HFFc6 (cell line): Measurements from ENCODE around the gene SPTA1. TPM values are rescaled to one million over a fixed set of nuclear protein-coding genes. Genes with fewer than 3 reads are reported as not detected.

Source experiments
- DNase-seq: peaks from one replicate; pipeline ENCODE4 v3.0.0-alpha.2; 2018
- H3K27ac Mint-ChIP-seq: 2 replicates; pipeline ENCODE4 v1.8.0; 2020; ENCODE audit warnings: mild to moderate bottlenecking, mixed read lengths
- H3K27me3 Mint-ChIP-seq: 2 replicates; pipeline ENCODE4 v1.8.0; 2021; ENCODE audit warnings: mild to moderate bottlenecking, moderate library complexity, mixed read lengths; ENCODE audit not compliant: insufficient read depth
- H3K36me3 Mint-ChIP-seq: 2 replicates; pipeline ENCODE4 v1.8.0; 2021; ENCODE audit warnings: low read depth, mixed read lengths
- H3K4me1 Mint-ChIP-seq: 2 replicates; pipeline ENCODE4 v1.8.0; 2020; ENCODE audit warnings: low read depth, mixed read lengths
- H3K4me3 Mint-ChIP-seq: 2 replicates; pipeline ENCODE4 v1.8.0; 2020; ENCODE audit warnings: mild to moderate bottlenecking, moderate library complexity, mixed read lengths
- H3K9me3 Mint-ChIP-seq: 2 replicates; pipeline ENCODE4 v1.8.0; 2020; ENCODE audit warnings: mild to moderate bottlenecking, mixed read lengths
- total RNA-seq, 6 experiments: library from RNA; stranded (reverse); fragmentation: NEBNext Ultra II Directional; extraction: Animal tissue kit (Norgen Biotek cat#: 25700); gene quantifications; 2 replicates in 1 of 6; 3 replicates in 5 of 6; pipeline ENCODE4 v1.2.3, GENCODE V29; 2021
- TF ChIP-seq, protein P1 (sequence below): fragments of 200-600 bp; sonication (generic); IDR thresholded peaks from 2 replicates; pipeline ENCODE4 v1.5.0; 2021; ENCODE audit warnings: antibody characterized with exemption, mild to moderate bottlenecking

The SPTA1 gene
- total RNA-seq, 6 experiments from 2014 or later, result not detected

DNA sequence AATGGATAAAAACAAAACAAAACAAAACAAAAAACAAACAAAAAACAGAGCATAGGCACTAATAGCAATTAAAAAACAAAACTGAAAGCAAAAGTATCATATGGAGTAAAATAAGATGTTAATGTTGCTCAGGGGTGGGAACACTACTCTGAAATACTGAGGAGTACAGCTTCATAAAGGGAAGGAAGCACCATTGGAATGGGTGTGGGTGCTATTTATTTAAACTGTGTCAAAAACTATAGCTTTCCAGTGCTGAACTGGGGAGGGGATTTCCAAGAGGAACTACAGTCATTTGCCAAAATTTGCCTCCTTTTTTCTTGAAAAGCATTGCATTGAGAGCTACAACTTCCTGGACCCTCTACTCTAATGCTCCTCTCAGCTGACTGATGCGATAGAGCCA, 40.0 kb downstream of the SPTA1 start:
- no peak for DNase-seq
- H3K27ac Mint-ChIP-seq, result no peak overlapping the region
- no peaks in the 10 kb centered on the region; the same call in 1 of the 2 replicates for H3K27me3 Mint-ChIP-seq
- H3K36me3 Mint-ChIP-seq, result no peaks in the 10 kb centered on the region
- TF ChIP-seq, protein P1, sequence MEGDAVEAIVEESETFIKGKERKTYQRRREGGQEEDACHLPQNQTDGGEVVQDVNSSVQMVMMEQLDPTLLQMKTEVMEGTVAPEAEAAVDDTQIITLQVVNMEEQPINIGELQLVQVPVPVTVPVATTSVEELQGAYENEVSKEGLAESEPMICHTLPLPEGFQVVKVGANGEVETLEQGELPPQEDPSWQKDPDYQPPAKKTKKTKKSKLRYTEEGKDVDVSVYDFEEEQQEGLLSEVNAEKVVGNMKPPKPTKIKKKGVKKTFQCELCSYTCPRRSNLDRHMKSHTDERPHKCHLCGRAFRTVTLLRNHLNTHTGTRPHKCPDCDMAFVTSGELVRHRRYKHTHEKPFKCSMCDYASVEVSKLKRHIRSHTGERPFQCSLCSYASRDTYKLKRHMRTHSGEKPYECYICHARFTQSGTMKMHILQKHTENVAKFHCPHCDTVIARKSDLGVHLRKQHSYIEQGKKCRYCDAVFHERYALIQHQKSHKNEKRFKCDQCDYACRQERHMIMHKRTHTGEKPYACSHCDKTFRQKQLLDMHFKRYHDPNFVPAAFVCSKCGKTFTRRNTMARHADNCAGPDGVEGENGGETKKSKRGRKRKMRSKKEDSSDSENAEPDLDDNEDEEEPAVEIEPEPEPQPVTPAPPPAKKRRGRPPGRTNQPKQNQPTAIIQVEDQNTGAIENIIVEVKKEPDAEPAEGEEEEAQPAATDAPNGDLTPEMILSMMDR, result no peak
- no peak overlapping the region for H3K4me3 Mint-ChIP-seq
- no peaks in the 10 kb centered on the region; the same call in none of the 2 replicates for H3K9me3 Mint-ChIP-seq
- no peaks in the 10 kb centered on the region for H3K4me1 Mint-ChIP-seq

DNA sequence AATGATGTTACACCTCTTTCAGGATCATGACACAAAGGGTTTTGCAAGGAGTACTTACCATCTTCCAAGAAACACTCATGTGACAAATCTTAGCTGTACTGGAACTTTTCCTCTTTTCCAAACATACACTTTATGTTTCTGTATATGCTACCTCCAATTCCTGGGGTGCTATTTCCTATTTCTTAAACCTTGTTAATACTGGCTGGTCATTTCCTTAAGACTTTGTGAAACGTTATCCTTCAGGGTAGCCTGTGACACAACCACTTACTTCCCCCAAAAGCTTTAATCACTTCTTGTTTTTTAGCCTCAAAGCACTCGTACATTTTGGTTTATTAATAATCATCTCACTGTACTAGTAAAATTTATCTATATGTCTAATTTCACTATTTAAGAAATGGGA, 42.1 kb downstream of the SPTA1 start:
- Mint-ChIP-seq H3K4me3 (no peak overlapping the region), H3K9me3 (no peaks in the 10 kb centered on the region; the same call in none of the 2 replicates), H3K27me3 (no peaks in the 10 kb centered on the region; the same call in 1 of the 2 replicates), H3K4me1 (no peaks in the 10 kb centered on the region), H3K36me3 (no peaks in the 10 kb centered on the region), H3K27ac (no peak overlapping the region)
- TF ChIP-seq, protein P1, result no peak
- no peak for DNase-seq

DNA sequence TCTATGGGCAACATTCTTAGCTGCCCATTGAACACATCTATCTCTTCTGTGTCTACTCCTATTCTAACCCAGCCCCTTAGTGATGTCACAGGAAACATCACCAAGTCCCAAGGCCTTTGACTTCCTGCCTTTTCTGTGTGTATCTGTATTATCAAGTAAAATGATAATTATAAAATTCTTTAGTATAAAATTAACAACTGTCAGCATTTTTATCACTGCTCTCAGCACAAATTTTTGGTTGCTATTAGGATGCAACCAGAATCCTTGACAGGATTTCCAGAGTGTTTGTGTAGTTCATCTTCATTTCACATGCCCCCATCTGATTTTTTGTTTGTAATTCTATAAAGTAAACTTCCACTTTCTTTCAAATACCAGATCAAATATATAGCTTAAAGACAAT, 47.6 kb downstream of the SPTA1 start:
- no peak for DNase-seq
- H3K9me3 Mint-ChIP-seq, result peaks cover 21% of the 10 kb centered on the region
- no peak overlapping the region for H3K27ac Mint-ChIP-seq
- TF ChIP-seq, protein P1, result no peak
- no peaks in the 10 kb centered on the region; the same call in 1 of the 2 replicates for H3K27me3 Mint-ChIP-seq
- no peak overlapping the region for H3K4me3 Mint-ChIP-seq
- H3K36me3 Mint-ChIP-seq, result no peaks in the 10 kb centered on the region
- no peaks in the 10 kb centered on the region for H3K4me1 Mint-ChIP-seq

DNA sequence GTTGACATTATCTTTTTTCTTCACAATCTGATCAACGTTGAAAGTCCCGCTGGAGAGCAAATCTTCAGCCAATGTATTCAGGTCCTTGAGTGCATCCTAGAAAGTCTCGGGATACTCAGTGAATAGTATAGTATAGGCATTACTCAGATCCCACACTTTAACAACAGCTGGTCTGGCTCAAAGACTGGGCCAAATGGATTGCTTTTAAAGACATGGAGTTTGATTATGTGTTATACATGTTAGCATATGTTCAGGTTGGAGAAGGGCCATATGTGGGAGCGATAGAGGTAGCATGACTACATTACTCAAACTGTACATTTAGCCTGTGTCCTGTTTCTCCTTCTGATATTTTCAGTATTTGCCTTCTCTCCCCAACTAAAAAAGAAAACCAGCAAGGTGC, 48.4 kb downstream of the SPTA1 start:
- no peaks in the 10 kb centered on the region for H3K36me3 Mint-ChIP-seq
- TF ChIP-seq, protein P1, result no peak

DNA sequence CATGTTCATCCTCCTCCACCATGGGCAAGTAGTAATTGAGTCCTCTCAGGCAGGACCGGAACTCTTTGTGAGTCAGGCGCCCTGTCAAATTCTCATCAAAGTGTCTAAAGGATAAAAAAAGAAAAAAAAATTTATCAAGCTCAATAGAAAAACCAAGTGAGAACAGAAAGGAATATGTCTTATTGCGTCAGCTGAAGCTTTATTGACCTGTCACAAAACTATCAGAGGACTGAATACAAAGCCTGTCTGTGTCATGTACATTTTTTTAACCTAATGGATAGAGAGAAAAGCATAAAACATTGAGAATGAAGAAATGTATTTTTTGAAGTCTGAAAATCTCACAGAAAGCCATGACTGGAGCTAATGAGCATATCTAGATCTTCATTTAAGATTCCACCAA, 72.8 kb downstream of the SPTA1 start:
- Mint-ChIP-seq H3K4me1 (no peaks in the 10 kb centered on the region), H3K4me3 (no peak overlapping the region), H3K36me3 (no peaks in the 10 kb centered on the region; the same call in 1 of the 2 replicates), H3K27ac (no peak overlapping the region), H3K9me3 (peaks cover 34% of the 10 kb centered on the region), H3K27me3 (no peaks in the 10 kb centered on the region; the same call in 1 of the 2 replicates)
- no peak for DNase-seq
- TF ChIP-seq, protein P1, result no peak

More for the DNA sequence above, 48.4 kb downstream of the SPTA1 start:
- no peak overlapping the region for H3K27ac Mint-ChIP-seq
- H3K4me3 Mint-ChIP-seq, result no peak overlapping the region
- H3K27me3 Mint-ChIP-seq, result no peaks in the 10 kb centered on the region; the same call in 1 of the 2 replicates
- no peaks in the 10 kb centered on the region for H3K4me1 Mint-ChIP-seq
- no peak for DNase-seq
- peaks cover 21% of the 10 kb centered on the region for H3K9me3 Mint-ChIP-seq

DNA sequence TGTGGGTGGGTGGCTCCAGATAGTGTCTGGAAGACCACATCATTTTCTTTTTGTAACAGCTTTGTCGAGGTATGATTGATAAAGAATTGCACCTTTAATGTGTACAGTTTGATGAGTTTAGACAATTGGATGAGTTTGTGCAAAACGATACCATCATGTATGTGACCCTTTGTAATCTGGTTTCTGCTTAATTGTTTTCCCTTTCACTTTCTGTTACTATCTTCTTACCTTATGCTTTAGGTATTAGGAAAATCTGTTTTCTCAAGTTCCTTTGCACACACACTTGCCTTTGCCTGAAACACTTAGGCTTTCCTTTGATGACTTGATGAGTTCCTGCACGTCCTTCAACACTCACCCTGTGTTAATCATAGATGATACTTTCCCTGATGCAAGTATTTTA, 74.6 kb downstream of the SPTA1 start:
- Mint-ChIP-seq H3K27me3 (no peaks in the 10 kb centered on the region; the same call in 1 of the 2 replicates), H3K9me3 (peaks cover 20% of the 10 kb centered on the region), H3K4me3 (no peak overlapping the region), H3K36me3 (no peaks in the 10 kb centered on the region; the same call in 1 of the 2 replicates), H3K27ac (no peak overlapping the region), H3K4me1 (no peaks in the 10 kb centered on the region)
- TF ChIP-seq, protein P1, result no peak
- DNase-seq, result no peak
